ENCODE measurements around the gene U2AF2. TPM values are rescaled to one million over a fixed set of nuclear protein-coding genes. Genes with fewer than 3 reads are reported as not detected.
"Not testable (repeated sequence)": the region's sequence is repeated elsewhere in the genome, so short reads cannot be mapped to it uniquely, and the experiment has no call there.

Gene U2AF2
- total RNA-seq, 1 experiment from 2014 or later = 343 TPM

- Histone ChIP-seq H3K4me2 (ENCODE audit: low read length) (no peak overlapping the region), H3K79me2 (ENCODE audit: low read length) (no peaks in the 10 kb centered on the region), H3K4me1 (ENCODE audit: insufficient read depth, low read length) (no peaks in the 10 kb centered on the region), H2AFZ (ENCODE audit: low read length) (no peak overlapping the region), H3K9ac (ENCODE audit: low read length) (no peak overlapping the region), H3K4me3 (ENCODE audit: low read length) (no peak overlapping the region), H3K27ac (ENCODE audit: low read length) (no peak overlapping the region), H3K36me3 (ENCODE audit: low read depth, low read length) (no peaks in the 10 kb centered on the region), H3F3A (ENCODE audit: low read length, unreplicated experiment) (no peaks in the 10 kb centered on the region), H3K9me2 (replicated peaks; ENCODE audit: low read length) (no peaks in the 10 kb centered on the region), H4K20me1 (ENCODE audit: low read length) (no peaks in the 10 kb centered on the region), H3K9me3 (ENCODE audit: low read length) (0 out of 2 replicates have a peak, but pooled peaks cover 7% of the 10 kb centered on the region), H3K27me3 (ENCODE audit: low read length) (peaks cover 75% of the 10 kb centered on the region)
- CTCF ChIA-PET = no interaction called here
- DNase-seq (no peak), ATAC-seq (no peak)
- intact Hi-C loops (cut with micrococcal nuclease) = no loop called here
- POLR2A ChIA-PET (ENCODE audit: unreplicated experiment) = no interaction called here
- no TSS peak for BruUV-seq (replicated peaks)
- TF ChIP-seq EZH2 (IDR thresholded peaks at IDR 0.05; ENCODE audit: low read length, unreplicated experiment) (no peak), EZH2phosphoT487 (IDR thresholded peaks at IDR 0.05; ENCODE audit: borderline replicate concordance, low read length) (no peak), CTCF (conservative IDR thresholded peaks at IDR 0.05; ENCODE audit: low read depth, low read length) (no peak)
These were observed 62.4 kb downstream of the U2AF2 start for GRCh38 chr19:55717251-55717650.

DNA sequence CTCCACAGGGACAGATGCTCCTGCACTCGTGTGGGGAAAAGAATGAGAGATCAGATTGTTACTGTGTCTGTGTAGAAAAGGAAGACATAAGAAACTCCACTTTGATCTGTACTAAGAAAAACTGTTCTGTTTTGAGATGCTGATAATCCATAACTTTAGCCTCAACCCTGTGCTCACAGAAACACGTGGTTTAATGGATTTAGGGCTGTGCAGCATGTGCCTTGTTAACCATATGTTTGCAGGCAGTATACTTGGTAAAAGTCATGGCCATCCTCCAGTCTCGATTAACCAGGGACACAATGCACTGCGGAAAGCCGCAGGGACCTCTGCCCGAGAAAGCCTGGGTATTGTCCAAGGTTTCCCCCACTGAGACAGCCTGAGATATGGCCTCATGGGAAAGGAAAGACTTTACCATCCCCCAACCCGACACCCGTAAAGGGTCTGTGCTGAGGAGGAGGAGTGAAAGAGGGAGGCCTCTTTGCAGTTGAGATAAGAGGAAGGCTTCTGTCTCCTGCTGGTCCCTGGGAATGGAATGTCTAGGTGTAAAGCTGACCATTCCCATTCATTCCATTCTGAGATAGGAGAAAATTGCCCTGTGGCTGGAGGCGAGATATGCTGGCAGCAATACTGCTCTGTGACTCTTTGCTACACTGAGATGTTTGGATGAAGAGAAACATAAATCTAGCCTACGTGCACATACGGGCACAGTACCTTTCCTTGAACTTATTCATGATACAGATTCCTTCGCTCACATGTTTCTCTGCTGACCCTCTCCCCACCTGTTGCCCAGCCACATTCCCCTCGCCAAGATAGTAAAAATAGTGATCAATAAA lies 63.3 kb downstream of the U2AF2 start:
- H3K4me3 ChIP-seq (ENCODE audit: low read length); H3K4me1 ChIP-seq (ENCODE audit: insufficient read depth, low read length); H3K9me2 ChIP-seq (replicated peaks; ENCODE audit: low read length); H3F3A ChIP-seq (ENCODE audit: low read length, unreplicated experiment); DNase-seq; H2AFZ ChIP-seq (ENCODE audit: low read length); intact Hi-C loops (cut with micrococcal nuclease); H3K79me2 ChIP-seq (ENCODE audit: low read length); BruUV-seq (replicated peaks); ATAC-seq; H3K9me3 ChIP-seq (ENCODE audit: low read length); H3K27ac ChIP-seq (ENCODE audit: low read length); H4K20me1 ChIP-seq (ENCODE audit: low read length); H3K36me3 ChIP-seq (ENCODE audit: low read depth, low read length); CTCF ChIA-PET; POLR2A ChIA-PET (ENCODE audit: unreplicated experiment); H3K9ac ChIP-seq (ENCODE audit: low read length); H3K4me2 ChIP-seq (ENCODE audit: low read length): not testable (repeated sequence)
- peaks cover 75% of the 10 kb centered on the region for H3K27me3 ChIP-seq (ENCODE audit: low read length)

GRCh38 chr19:55720214-55720746 lies 65.4 kb downstream of the U2AF2 start:
- no TSS peak for BruUV-seq (replicated peaks)
- Histone ChIP-seq H3K4me3 (ENCODE audit: low read length) (no peak overlapping the region), H3K36me3 (ENCODE audit: low read depth, low read length) (no peaks in the 10 kb centered on the region), H4K20me1 (ENCODE audit: low read length) (no peaks in the 10 kb centered on the region), H3K27ac (ENCODE audit: low read length) (no peak overlapping the region), H3K9me3 (ENCODE audit: low read length) (0 out of 2 replicates have a peak, but pooled peaks cover 7% of the 10 kb centered on the region), H3K4me2 (ENCODE audit: low read length) (no peak overlapping the region), H3K9ac (ENCODE audit: low read length) (no peak overlapping the region), H3K79me2 (ENCODE audit: low read length) (no peaks in the 10 kb centered on the region), H3F3A (ENCODE audit: low read length, unreplicated experiment) (no peaks in the 10 kb centered on the region), H3K9me2 (replicated peaks; ENCODE audit: low read length) (no peaks in the 10 kb centered on the region), H3K4me1 (ENCODE audit: insufficient read depth, low read length) (no peaks in the 10 kb centered on the region), H2AFZ (ENCODE audit: low read length) (no peak overlapping the region), H3K27me3 (ENCODE audit: low read length) (peaks cover 62% of the 10 kb centered on the region)
- POLR2A ChIA-PET (ENCODE audit: unreplicated experiment) = no interaction called here
- no peak for ATAC-seq
- TF ChIP-seq EZH2phosphoT487 (IDR thresholded peaks at IDR 0.05; ENCODE audit: borderline replicate concordance, low read length) (no peak), CTCF (conservative IDR thresholded peaks at IDR 0.05; ENCODE audit: low read depth, low read length) (no peak), EZH2 (IDR thresholded peaks at IDR 0.05; ENCODE audit: low read length, unreplicated experiment) (no peak)
- DNase-seq = no peak
- intact Hi-C loops (cut with micrococcal nuclease) = no loop called here
- CTCF ChIA-PET = interaction anchor here (0.6 kb wide), 1 partner anchor 1740 kb away, joined by 7 read pairs; no protein-coding TSS in a partner anchor
